ENCODE data around the gene SHB.

The SHB gene

GRCh38 chr9:38068701-38069628 is at the start of gene SHB:
SHB (minus strand) TSS chr9:38069227; CDS start chr9:38068645, 582 bp downstream.
- no peak for FAIRE-seq

GRCh38 chr9:38117651-38118050 is 48.6 kb upstream of the SHB start:
- DNase-seq (ENCODE audit: insufficient read length, low spot score) = no peak

More at GRCh38 chr9:38068701-38069628, at the start of gene SHB:
- peak; percentile 97 for DNase-seq (ENCODE audit: insufficient read length, low spot score)

GRCh38 chr9:38114905-38115304 is 45.9 kb upstream of the SHB start:
- FAIRE-seq (no peak), DNase-seq (ENCODE audit: insufficient read length, low spot score) (no peak)

More at GRCh38 chr9:38117651-38118050, 48.6 kb upstream of the SHB start:
- FAIRE-seq = no peak

- FAIRE-seq (no peak), DNase-seq (ENCODE audit: insufficient read length, low spot score) (no peak)
Measured at GRCh38 chr9:38112456-38112855, 43.4 kb upstream of the SHB start.

- FAIRE-seq (no peak), DNase-seq (ENCODE audit: insufficient read length, low spot score) (no peak)
Measured at GRCh38 chr9:38112049-38112448, 43.0 kb upstream of the SHB start.

- FAIRE-seq (no peak), DNase-seq (ENCODE audit: insufficient read length, low spot score) (no peak)
Measured at GRCh38 chr9:38110476-38110875, 41.4 kb upstream of the SHB start.

- FAIRE-seq (no peak), DNase-seq (ENCODE audit: insufficient read length, low spot score) (no peak)
Measured at GRCh38 chr9:38109601-38110000, 40.6 kb upstream of the SHB start.

- FAIRE-seq (no peak), DNase-seq (ENCODE audit: insufficient read length, low spot score) (no peak)
Measured at GRCh38 chr9:38108326-38108725, 39.3 kb upstream of the SHB start.

GRCh38 chr9:38107811-38108304 is 38.8 kb upstream of the SHB start:
- no peak for FAIRE-seq
- no peak for DNase-seq (ENCODE audit: insufficient read length, low spot score)

GRCh38 chr9:38107405-38107804 is 38.4 kb upstream of the SHB start:
- DNase-seq (ENCODE audit: insufficient read length, low spot score) = no peak
- no peak for FAIRE-seq

- no peak for DNase-seq (ENCODE audit: insufficient read length, low spot score)
- no peak for FAIRE-seq
Measured at GRCh38 chr9:38106488-38106887, 37.5 kb upstream of the SHB start.

- FAIRE-seq = no peak
Measured at GRCh38 chr9:38103340-38103739, 34.3 kb upstream of the SHB start.

GRCh38 chr9:38101423-38101822 is 32.4 kb upstream of the SHB start:
- no peak for DNase-seq (ENCODE audit: insufficient read length, low spot score)
- FAIRE-seq = no peak

More at GRCh38 chr9:38103340-38103739, 34.3 kb upstream of the SHB start:
- DNase-seq (ENCODE audit: insufficient read length, low spot score) = no peak

GRCh38 chr9:38096238-38096805 is 27.3 kb upstream of the SHB start:
- DNase-seq (ENCODE audit: insufficient read length, low spot score) = no peak
- no peak for FAIRE-seq

- FAIRE-seq (no peak), DNase-seq (ENCODE audit: insufficient read length, low spot score) (no peak)
Measured at GRCh38 chr9:38094165-38094564, 25.1 kb upstream of the SHB start.

- FAIRE-seq (no peak), DNase-seq (ENCODE audit: insufficient read length, low spot score) (no peak)
Measured at GRCh38 chr9:38092656-38093055, 23.6 kb upstream of the SHB start.

- FAIRE-seq = peak; percentile 68
Measured at GRCh38 chr9:38092200-38092524, 23.1 kb upstream of the SHB start.

GRCh38 chr9:38091310-38092199 is 22.5 kb upstream of the SHB start:
- FAIRE-seq (peak; percentile 89), DNase-seq (ENCODE audit: insufficient read length, low spot score) (no peak)

More at GRCh38 chr9:38092200-38092524, 23.1 kb upstream of the SHB start:
- no peak for DNase-seq (ENCODE audit: insufficient read length, low spot score)

- no peak for FAIRE-seq
- DNase-seq (ENCODE audit: insufficient read length, low spot score) = no peak
Measured at GRCh38 chr9:38090170-38090569, 21.1 kb upstream of the SHB start.

GRCh38 chr9:38089387-38090165 is 20.5 kb upstream of the SHB start:
- FAIRE-seq (no peak), DNase-seq (ENCODE audit: insufficient read length, low spot score) (no peak)

Data from GM19239 (cell line).